Trophoblast cell (in vitro differentiated cells and primary cell): Measurements from ENCODE around the gene SGCD.

Experiments used
- DNase-seq, 2 donors: peaks; one replicate each; pipeline ENCODE4 v3.0.0-alpha.2; 2016
- H2AFZ ChIP-seq: 2 replicates; pipeline ENCODE4 v1.6.1; 2013; ENCODE audit warnings: low read length, moderate library complexity, mild to moderate bottlenecking; ENCODE audit not compliant: insufficient read depth, poor library complexity
- H2AK5ac ChIP-seq: 2 replicates; pipeline ENCODE4 v1.6.1; 2013; ENCODE audit warnings: mild to moderate bottlenecking, low read length
- H2BK120ac ChIP-seq: 2 replicates; pipeline ENCODE4 v1.6.1; 2013; ENCODE audit warnings: low read length, mild to moderate bottlenecking, moderate library complexity; ENCODE audit not compliant: insufficient read depth, poor library complexity
- H2BK12ac ChIP-seq: 2 replicates; pipeline ENCODE4 v1.6.1; 2013; ENCODE audit warnings: mild to moderate bottlenecking, low read length, moderate library complexity
- H2BK5ac ChIP-seq: 2 replicates; pipeline ENCODE4 v1.6.1; 2013; ENCODE audit warnings: low read length, low read depth, moderate library complexity, mild to moderate bottlenecking; ENCODE audit not compliant: poor library complexity
- H3K14ac ChIP-seq: 2 replicates; pipeline ENCODE4 v1.6.1; 2013; ENCODE audit warnings: mild to moderate bottlenecking, low read length
- H3K18ac ChIP-seq: 2 replicates; pipeline ENCODE4 v1.6.1; 2013; ENCODE audit warnings: mild to moderate bottlenecking, low read length
- H3K23ac ChIP-seq: 2 replicates; pipeline ENCODE4 v1.6.1; 2013; ENCODE audit warnings: low read length
- H3K27ac ChIP-seq: 2 replicates; pipeline ENCODE4 v1.5.1; 2013; ENCODE audit warnings: low read depth, mild to moderate bottlenecking, inconsistent platforms, low read length, moderate library complexity
- H3K27me3 ChIP-seq: 2 replicates; pipeline ENCODE4 v1.6.1; 2013; ENCODE audit warnings: inconsistent platforms, mild to moderate bottlenecking, low read length, moderate library complexity; ENCODE audit not compliant: insufficient read depth
- H3K36me3 ChIP-seq, 2 experiments: 1 replicate in 1 of 2; 2 replicates in 1 of 2; pipeline ENCODE4 v1.6.1; 2013; ENCODE audit warnings: low read length in 2 of 2, mild to moderate bottlenecking in 2 of 2, moderate library complexity in 1 of 2; ENCODE audit not compliant: insufficient read depth in 2 of 2, control insufficient read depth in 1 of 2
- H3K4ac ChIP-seq: 2 replicates; pipeline ENCODE4 v1.6.1; 2013; ENCODE audit warnings: low read depth, mild to moderate bottlenecking, low read length, moderate library complexity
- H3K4me1 ChIP-seq, 2 experiments: 1 replicate in 1 of 2; 2 replicates in 1 of 2; pipeline ENCODE4 v1.6.1; 2013; ENCODE audit warnings: low read length in 2 of 2, mild to moderate bottlenecking in 2 of 2, moderate library complexity in 1 of 2; ENCODE audit not compliant: insufficient read depth in 2 of 2, control insufficient read depth in 1 of 2
- H3K4me2 ChIP-seq: 2 replicates; pipeline ENCODE4 v1.6.1; 2013; ENCODE audit warnings: inconsistent platforms, mild to moderate bottlenecking, low read length, moderate library complexity
- H3K4me3 ChIP-seq: 2 replicates; pipeline ENCODE4 v1.5.1; 2013; ENCODE audit warnings: mild to moderate bottlenecking, low read depth, low read length, inconsistent platforms
- H3K79me1 ChIP-seq: one replicate; pipeline ENCODE4 v1.6.1; 2013; ENCODE audit warnings: low read length
- H3K79me2 ChIP-seq: 2 replicates; pipeline ENCODE4 v1.6.1; 2013; ENCODE audit warnings: low read length, mild to moderate bottlenecking; ENCODE audit not compliant: control insufficient read depth, insufficient read depth, poor library complexity
- H3K9ac ChIP-seq: 2 replicates; pipeline ENCODE4 v1.6.1; 2013; ENCODE audit warnings: mild to moderate bottlenecking, low read length
- H3K9me3 ChIP-seq: 2 replicates; pipeline ENCODE4 v1.6.1; 2013; ENCODE audit warnings: low read depth, mild to moderate bottlenecking, control low read depth, inconsistent platforms, low read length; ENCODE audit not compliant: insufficient read depth
- H4K12ac ChIP-seq: 2 replicates; pipeline ENCODE4 v1.6.1; 2013; ENCODE audit warnings: low read depth, mild to moderate bottlenecking, low read length, moderate library complexity
- H4K8ac ChIP-seq: 2 replicates; pipeline ENCODE4 v1.6.1; 2013; ENCODE audit warnings: low read depth, mild to moderate bottlenecking, low read length, moderate library complexity
- H4K91ac ChIP-seq: one replicate; pipeline ENCODE4 v1.6.1; 2013; ENCODE audit warnings: low read depth, mild to moderate bottlenecking, low read length, moderate library complexity
- WGBS: extraction: QIAGEN DNeasy Blood & Tissue Kit; methylation state at CpG from one replicate; pipeline ENCODE4 v1.1.7; 2013; ENCODE audit warnings: missing lambda C conversion rate; ENCODE audit not compliant: insufficient read length, insufficient coverage; ENCODE audit errors: extremely low coverage; 5-methylcytosine and 5-hydroxymethylcytosine counted together

The SGCD gene

DNA sequence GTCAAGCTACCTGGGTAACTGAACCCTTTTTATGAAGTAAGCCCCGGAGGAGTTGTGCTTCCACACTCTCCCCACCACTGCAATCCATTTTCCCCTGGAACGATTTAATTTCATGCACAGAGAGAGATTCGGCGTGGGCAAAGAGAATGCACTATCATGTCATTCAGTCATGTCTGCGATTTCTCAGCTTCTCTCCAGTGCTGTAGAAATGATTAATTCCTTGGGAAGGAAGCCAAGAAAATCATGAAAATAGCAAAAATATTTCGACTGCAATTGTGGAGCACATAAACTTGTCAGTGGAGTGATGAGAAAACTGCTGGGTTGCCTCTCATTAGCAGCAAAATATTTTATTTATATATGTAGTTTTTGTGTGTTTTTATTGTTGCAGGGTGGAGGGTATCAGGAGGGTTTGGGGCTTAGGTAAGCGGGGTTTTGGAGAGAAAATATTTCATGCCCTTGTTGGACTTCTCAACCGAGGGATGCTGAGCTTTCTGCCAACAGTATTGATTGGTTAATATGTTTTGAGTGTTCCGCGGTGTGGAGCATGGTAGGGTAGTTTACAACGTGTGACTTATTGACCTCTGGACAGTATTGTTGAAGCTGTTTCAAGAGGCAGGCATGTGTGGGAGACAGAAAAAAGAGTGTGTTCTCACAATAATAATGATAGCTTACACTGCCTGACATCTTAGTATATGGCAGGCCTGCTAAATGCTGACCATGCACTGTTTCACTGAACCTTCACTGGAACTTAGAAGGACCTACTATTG is 69.3 kb downstream of the SGCD start:
- Histone ChIP-seq H3K14ac (no peak overlapping the region), H4K12ac (no peak overlapping the region), H3K4me2 (no peak overlapping the region), H3K9ac (no peak overlapping the region), H3K18ac (no peak overlapping the region), H3K4ac (no peak overlapping the region), H2BK5ac (no peak overlapping the region), H4K91ac (no peak overlapping the region), H2BK120ac (no peak overlapping the region), H3K79me2 (no peaks in the 10 kb centered on the region), H3K36me3 (no peaks in the 10 kb centered on the region), H2BK12ac (no peak overlapping the region), H3K4me3 (no peak overlapping the region), H3K9me3 (no peaks in the 10 kb centered on the region), H3K23ac (no peak overlapping the region), H2AFZ (no peak overlapping the region), H3K27me3 (no peaks in the 10 kb centered on the region), H3K4me1 (no peaks in the 10 kb centered on the region), H3K27ac (no peak overlapping the region), H3K79me1 (no peaks in the 10 kb centered on the region), H2AK5ac (no peak overlapping the region), H4K8ac (no peak overlapping the region)
- DNase-seq = no peak
- WGBS = no CpG with 5 or more reads among the region's 11 CpGs

DNA sequence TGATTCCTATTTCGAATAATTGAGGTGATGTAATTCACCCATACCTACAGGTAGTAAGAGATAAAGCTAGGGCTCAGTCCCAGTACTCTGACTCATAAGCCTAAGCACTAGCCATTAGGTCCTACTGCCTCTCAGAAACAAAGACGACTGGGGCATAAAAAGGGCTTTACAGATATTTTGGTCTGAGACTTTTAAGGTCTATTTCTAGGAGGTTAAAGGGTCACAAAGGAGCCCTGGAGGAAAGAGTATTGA is 69.8 kb downstream of the SGCD start:
- no CpG with 5 or more reads among the region's 2 CpGs for WGBS
- Histone ChIP-seq H3K9ac (no peak overlapping the region), H3K79me2 (no peaks in the 10 kb centered on the region), H3K79me1 (no peaks in the 10 kb centered on the region), H2BK120ac (no peak overlapping the region), H3K4ac (no peak overlapping the region), H3K27me3 (no peaks in the 10 kb centered on the region), H4K12ac (no peak overlapping the region), H3K4me2 (no peak overlapping the region), H2AFZ (no peak overlapping the region), H2AK5ac (no peak overlapping the region), H3K36me3 (no peaks in the 10 kb centered on the region), H2BK12ac (no peak overlapping the region), H3K23ac (no peak overlapping the region), H3K9me3 (no peaks in the 10 kb centered on the region), H3K14ac (no peak overlapping the region), H3K18ac (no peak overlapping the region), H3K4me1 (no peaks in the 10 kb centered on the region), H4K8ac (no peak overlapping the region), H3K4me3 (no peak overlapping the region), H2BK5ac (no peak overlapping the region), H3K27ac (no peak overlapping the region), H4K91ac (no peak overlapping the region)
- peak in 1 of 2 donors; percentile 28 for DNase-seq

DNA sequence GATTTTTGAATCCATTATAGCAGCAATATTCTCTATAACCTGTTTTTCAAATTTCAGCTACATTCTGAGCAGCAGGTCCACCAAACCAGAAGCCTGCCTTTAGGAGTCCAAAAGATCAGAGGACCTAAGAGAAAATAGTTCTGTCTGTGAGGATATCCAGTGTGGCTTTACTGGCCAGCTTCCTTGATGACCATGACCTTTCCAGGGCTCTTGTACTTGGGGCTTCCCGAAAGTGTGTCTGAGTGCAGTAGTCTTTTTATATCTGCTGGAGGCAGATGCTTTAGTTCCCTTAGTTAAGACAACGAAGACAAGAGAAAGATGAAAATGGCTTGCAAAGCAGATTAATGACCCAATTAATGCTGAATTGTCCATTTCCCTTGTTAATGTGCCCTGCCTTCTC is 72.4 kb downstream of the SGCD start:
- WGBS = no CpG with 5 or more reads among the region's 2 CpGs
- H3K4ac ChIP-seq = no peak overlapping the region
- H4K91ac ChIP-seq = no peak overlapping the region
- DNase-seq = no peak
- no peak overlapping the region for H3K14ac ChIP-seq
- H2BK12ac ChIP-seq = no peak overlapping the region
- no peaks in the 10 kb centered on the region for H3K79me2 ChIP-seq
- no peaks in the 10 kb centered on the region for H3K27me3 ChIP-seq
- no peak overlapping the region for H3K4me3 ChIP-seq
- no peak overlapping the region for H3K27ac ChIP-seq
- no peaks in the 10 kb centered on the region for H3K36me3 ChIP-seq
- H3K9ac ChIP-seq = no peak overlapping the region
- H3K18ac ChIP-seq = no peak overlapping the region
- H2AK5ac ChIP-seq = no peak overlapping the region
- H3K4me1 ChIP-seq = no peaks in the 10 kb centered on the region
- H2BK120ac ChIP-seq = no peak overlapping the region
- H3K79me1 ChIP-seq = no peaks in the 10 kb centered on the region
- no peak overlapping the region for H4K8ac ChIP-seq
- no peak overlapping the region for H3K4me2 ChIP-seq
- H2AFZ ChIP-seq = no peak overlapping the region
- no peak overlapping the region for H4K12ac ChIP-seq
- no peak overlapping the region for H2BK5ac ChIP-seq
- H3K23ac ChIP-seq = no peak overlapping the region
- no peaks in the 10 kb centered on the region for H3K9me3 ChIP-seq

DNA sequence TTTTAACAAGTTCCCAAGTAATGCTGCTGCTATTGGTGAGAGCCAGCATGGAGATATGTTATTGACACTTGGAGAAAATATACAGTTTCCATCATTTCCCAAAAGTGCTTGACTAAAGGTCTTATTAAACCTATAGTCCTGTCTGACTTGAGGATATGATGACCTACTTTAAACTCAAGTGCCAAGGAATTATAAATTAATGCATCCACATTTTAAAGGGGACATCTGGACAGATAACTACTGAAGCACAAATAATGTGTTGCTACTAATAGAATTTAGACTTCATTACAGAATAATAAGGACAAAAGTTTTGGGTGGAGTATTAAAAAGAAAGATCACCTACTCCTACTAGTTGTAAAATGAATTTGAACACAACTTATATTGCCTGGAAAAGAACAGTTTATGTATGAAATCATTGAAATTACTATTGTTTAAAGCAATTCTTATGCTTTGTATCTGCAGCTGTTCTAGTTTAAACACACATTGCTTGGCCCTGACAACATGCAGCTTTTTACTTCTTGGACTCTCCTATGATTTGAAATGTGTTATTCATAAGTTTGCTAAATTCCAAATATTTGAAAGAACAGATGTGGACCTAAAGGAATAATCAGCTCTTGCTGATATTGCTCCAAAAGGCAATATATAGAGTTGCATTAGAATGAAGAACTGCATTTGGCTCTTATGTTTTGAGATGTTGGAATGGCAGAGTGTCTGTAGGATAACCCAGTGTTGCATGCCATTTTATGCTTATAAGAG is 73.4 kb downstream of the SGCD start:
- no peak overlapping the region for H4K91ac ChIP-seq
- no peak overlapping the region for H2BK12ac ChIP-seq
- H3K27me3 ChIP-seq = no peaks in the 10 kb centered on the region
- no peaks in the 10 kb centered on the region for H3K9me3 ChIP-seq
- H3K9ac ChIP-seq = no peak overlapping the region
- no peak overlapping the region for H2AFZ ChIP-seq
- no peak overlapping the region for H3K4me3 ChIP-seq
- no peaks in the 10 kb centered on the region for H3K36me3 ChIP-seq
- no peak overlapping the region for H4K12ac ChIP-seq
- H3K23ac ChIP-seq = no peak overlapping the region
- no peak overlapping the region for H4K8ac ChIP-seq
- no peaks in the 10 kb centered on the region for H3K79me2 ChIP-seq
- H2AK5ac ChIP-seq = no peak overlapping the region
- H3K18ac ChIP-seq = no peak overlapping the region
- no peak overlapping the region for H3K4ac ChIP-seq
- H3K4me1 ChIP-seq = no peaks in the 10 kb centered on the region
- H2BK5ac ChIP-seq = no peak overlapping the region
- H3K4me2 ChIP-seq = no peak overlapping the region
- DNase-seq = no peak
- H3K14ac ChIP-seq = no peak overlapping the region
- H2BK120ac ChIP-seq = no peak overlapping the region
- H3K79me1 ChIP-seq = no peaks in the 10 kb centered on the region
- H3K27ac ChIP-seq = no peak overlapping the region
